Stimulated activated naive CD8-positive, alpha-beta T cell treated with anti-CD3 and anti-CD28 coated beads, Interleukin-15, Interleukin-2, amounts not matched to agents 100 U/mL and 50 U/mL, for 24 hours (primary cell): ENCODE data around the gene BHLHA15.

Source experiments
- ATAC-seq: fragments of 150-1000 bp; cut with Tn5 transposase; one replicate; pipeline ENCODE4 v1.10.0; 2021
- DNase-seq: peaks from one replicate; pipeline ENCODE4 v3.0.0; 2021

The BHLHA15 gene

DNA sequence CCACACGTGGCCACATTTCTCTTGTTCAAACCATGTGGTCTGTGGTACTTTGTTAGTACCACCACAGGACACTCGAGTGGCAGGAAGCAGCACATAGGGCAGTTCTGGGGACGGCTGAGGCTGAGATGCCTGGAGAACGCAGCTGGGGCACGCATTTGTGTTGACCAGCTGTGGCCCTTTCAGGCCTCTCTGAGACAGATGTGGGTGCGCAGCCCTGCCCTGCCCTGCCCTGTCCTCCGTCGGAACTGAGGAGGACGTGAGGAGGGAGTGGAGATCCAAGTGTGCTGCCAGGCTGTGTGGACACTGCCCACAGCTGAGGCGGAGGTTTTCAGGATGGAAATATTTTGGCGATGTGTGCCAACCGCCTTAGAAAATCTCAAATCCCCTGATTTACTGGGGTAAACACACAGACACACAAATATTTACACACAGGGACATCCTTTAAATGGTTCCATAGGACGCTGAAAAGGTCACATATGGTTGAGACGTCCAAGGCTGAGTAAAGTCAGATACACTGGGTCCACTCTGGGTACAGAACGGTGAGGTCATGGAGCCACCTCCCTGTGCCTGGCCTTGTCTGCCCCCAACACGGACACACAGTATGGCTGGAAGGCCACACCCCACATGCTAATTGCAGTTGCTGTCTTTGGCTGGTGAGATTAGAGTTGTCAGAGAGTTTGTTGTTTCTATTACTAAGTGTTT lies 14.8 kb downstream of the BHLHA15 start:
- DNase-seq (no peak), ATAC-seq (no peak)

DNA sequence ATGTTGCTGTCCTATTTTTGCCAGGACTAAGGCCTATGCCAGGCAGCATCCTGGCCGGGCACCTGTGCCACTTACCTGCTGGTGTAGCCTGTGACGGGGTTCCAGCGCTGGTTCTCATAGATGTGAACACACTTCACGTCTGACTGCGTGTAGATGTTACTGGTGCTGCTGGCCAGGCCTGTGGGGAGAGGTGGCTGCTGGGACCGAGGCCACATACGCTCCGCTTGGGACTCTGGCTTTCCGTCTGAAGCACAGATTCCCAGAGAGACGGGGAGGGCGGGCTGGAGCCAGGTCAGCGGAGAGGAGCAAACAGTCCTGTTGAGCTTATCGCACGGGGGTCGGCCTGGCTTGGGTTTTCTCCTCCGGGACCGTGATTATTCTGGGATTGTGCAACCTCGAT lies 16.7 kb downstream of the BHLHA15 start:
- DNase-seq (no peak), ATAC-seq (no peak)

DNA sequence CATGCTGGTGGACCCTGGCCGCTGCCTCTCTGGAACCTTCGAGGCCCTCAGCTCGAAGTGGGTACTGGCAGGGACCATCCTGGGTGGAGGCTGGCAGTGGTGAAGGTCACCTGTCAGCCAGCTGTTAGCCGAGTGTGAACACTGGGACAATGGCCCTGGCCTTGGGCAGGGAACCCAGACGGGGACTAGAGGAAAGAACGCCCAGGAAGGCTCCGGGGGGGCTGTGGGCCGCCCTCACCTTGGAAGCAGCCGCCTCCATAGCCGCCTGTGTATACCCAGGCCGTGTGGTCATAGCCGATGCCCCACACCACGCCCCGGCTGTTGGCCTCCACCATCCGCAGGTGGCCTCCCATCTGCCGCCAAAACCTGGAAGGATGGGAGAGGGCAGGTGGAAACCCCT lies 17.6 kb downstream of the BHLHA15 start:
- DNase-seq, result no peak
- no peak for ATAC-seq

DNA sequence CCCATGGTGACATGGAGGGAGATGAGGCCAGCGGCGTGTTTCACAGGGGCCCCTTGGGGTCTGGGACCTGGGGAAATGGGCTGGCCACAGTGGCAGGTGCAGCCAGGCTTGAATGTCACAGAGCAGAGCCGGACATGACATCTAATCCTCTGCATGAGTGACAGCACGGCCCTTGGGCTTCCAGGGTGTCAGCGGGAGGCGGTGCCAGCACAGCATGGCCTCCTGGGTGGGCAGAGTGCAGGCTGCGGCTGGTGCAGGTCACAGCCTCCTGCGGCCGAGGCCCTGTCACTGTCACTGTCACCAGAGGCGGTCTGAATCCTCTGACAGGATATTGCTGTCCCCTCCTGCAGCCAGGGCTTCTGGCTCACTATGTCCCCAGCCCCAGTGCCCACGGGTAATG lies 18.2 kb downstream of the BHLHA15 start:
- ATAC-seq (no peak), DNase-seq (no peak)

DNA sequence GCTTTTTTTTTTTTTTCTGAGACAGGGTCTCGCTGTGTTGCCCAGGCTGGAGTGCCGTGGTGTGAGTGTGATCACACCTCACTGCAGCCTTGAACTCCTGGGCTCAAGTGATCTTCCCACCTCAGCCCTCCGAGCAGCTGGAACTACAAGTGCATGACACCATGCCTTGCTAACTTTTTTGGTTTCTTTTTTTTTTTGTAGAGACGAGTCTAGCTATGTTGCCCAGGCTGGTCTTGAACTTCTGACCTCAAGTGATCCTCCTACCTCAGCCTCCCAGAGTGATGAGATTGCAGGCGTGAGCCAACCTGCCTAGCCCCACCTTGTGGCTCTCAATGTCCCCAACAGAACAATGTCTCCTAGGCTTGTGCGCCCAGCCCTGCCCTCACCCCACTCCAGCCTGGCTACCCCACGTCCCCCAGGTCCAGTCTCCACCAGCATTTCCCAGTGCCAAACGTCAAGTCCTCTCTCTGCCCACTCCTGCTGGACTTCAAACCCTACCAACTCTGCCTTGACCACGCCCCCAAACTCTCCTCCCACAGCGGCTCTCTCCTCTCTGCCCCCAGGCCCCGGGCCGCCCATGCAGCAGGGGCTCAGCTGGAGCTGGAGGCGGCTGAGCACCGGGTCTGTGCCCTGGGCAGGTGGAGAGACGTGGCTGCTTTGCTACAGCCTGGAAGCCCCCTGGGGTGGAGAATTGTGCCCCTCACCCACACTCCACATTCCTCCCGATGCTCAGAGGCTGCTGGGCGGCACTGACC lies 18.9 kb downstream of the BHLHA15 start:
- DNase-seq, result no peak
- ATAC-seq, result no peak

DNA sequence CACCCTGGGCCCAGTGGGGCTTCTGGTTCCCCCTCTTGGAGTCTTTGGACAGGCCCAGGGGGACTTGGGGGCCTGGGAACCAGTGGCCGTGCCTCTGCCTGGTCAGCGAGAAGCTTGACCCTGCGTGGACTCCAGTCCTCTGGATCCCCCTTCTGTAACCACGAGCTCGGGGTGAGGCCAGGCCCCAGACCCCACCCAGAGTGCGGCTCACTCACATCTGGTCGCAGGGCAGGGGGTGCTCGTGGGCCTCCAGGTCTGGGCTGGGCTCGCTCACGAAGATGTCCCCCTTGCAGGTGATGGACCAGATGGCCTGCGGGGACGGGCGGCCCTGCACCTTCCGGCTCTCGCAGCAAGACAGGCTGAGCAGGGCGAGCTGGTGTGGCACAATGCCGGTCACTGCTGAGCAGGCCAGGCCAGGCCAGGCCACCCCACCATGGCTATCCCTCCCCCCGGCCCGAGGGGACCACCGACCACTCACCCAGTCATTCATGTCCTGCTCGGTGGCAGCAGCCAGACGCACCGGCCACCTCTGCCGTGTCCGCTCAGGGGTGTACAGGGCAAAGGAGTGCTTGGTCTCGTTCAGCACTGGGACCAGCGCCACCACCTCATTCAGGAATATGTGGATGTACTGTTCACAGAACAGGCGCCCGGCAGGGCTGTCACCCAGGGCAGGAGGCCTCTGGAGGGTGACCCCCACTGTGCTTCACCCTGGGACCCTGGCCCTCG lies 19.7 kb downstream of the BHLHA15 start:
- ATAC-seq (no peak), DNase-seq (no peak)

DNA sequence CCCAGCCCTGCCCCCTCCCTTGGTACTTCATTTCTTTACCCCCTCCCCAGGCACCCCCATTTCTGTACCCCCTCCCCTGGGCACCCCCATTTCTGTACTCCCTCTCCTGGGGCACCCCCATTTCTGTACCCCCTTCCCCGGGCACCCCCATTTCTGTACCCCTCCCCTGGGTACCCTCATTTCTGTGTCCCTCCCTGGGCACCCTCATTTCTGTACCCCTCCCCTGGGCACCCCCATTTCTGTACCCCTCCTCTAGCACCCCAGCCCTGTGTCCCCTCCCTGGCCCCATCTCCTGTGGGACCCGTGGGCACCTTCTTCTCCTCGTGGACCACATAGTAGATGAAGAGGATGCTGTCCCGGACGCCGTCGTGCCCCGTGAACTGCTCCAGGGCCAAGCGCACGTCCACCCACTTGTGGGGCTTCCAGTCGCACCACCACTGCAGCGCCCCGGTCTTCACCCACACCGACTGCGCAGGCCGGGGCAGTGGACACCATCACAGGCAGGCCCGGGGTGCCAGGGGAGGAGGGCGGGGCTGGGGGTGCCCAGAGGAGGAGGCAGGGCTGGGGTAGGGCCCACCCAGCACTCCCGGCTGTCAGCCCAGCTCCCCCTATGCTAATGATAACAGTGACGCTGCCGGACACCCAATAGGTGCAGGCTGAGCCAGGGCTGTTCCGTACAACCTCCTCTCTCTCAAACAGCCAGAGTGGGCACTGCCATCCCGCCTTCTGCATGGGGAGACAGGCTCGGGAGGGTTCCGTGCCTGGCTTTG lies 20.4 kb downstream of the BHLHA15 start:
- ATAC-seq, result no peak

DNA sequence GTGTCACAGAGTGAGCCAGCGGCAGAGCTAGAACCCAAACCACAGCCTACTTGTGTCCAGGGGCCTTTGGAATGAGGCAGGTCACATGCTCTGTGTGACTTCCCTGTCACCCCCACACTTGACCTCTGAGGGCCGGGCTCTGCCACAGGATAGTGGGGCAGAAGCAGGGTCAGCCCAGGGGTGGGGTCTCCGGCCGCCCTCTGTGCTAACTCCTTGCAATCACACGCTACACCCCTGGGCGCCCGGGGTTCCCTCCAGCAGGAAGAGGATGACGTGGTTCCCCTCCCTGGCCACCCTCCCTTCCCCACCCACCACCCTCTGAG lies 21.0 kb downstream of the BHLHA15 start:
- ATAC-seq (no peak), DNase-seq (no peak)

More for the DNA sequence above, 20.4 kb downstream of the BHLHA15 start:
- no peak for DNase-seq

DNA sequence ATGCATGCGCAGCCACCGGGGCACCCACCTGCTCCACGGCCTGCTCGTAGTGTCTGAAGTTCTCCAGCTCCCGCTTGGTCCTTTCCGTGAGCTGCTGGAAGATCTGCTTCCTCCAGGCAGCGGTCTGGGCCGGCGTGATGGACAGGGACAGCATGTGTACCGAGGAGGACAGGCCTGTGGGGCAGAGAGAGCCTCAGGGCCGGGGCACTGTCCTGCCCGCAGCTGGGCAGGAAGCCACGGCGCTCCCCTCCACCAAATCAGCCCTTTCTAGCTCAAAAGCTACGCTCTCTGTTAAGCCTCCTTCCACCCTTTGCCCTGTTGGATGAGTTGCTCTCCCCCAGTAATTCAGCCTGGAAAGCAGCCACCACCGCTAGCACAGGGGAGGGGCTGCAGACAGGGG lies 21.6 kb downstream of the BHLHA15 start:
- ATAC-seq, result no peak
- no peak for DNase-seq

DNA sequence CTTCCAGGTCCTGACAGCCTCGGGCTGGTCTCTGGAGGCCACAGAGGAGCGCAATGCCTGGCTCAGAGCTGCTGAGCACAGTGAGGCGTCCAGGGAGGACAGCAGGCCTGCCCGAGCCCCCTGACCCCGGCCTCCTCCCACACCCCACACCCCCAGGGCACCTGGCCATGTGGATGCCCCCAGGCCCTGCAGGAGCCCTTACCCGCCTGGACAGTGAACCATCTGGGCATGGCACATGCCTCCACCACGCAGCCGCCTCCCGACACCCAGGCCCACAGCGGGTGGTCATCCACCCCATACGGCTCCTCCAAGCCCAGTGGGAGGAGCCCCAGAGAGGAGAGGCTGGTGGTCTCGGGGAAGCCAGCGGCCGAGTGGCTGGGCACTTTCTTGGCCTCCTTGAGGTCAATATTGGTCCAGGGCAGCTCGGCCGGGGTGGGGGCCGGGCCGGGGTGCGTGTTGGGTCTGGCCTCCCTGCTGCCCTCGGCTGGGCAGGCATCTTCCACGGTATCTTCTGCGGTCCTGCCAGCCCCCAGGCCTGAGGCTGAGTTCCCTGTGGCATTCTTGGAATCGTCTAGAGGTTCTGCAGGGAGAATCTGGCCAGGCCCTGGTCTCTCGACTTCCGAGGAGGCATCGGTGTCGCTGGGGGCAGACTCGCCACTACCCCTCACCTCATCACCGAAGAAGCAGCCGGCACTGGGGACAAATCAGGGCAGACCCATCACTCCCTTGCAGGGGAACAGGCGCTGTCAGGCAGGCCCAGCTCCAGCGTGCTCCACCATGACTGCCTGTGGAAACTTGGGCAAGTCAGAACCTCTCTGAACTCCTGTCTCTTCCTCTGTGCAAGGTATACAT lies 22.2 kb downstream of the BHLHA15 start:
- DNase-seq (no peak), ATAC-seq (no peak)

DNA sequence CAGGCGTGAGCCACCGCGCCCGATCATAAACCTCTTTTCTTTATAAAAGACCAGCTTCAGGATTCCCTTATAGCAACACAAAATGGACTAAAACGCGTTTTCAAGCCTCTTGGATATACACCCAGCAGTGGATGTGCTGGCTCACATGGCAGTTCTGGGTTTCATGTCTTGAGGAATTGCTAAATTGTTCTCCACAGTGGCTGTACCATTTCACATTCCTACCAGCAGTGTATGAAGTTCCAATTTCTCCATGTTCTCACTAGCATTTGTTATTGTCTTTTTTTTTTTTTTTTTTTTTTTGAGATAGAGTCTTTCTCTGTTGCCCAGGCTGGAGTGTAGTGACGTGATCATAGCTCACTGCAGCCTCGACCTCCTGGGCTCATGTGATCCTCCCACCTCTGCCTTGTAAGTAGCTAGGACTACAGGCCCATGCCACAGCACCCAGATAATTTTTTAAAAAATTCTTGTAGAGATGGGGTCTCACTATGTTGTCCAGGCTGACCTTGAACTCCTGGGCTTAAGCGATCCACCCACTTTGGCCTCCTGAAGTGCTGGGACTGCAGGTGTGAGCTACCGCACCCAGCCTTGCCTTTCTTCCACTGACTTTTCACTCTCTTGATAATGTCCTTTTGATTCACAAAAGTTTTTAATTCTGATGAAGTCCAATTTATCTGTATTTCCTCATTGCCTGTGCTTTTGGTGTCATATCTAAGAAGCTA lies 23.3 kb downstream of the BHLHA15 start:
- ATAC-seq, result no peak
- no peak for DNase-seq

DNA sequence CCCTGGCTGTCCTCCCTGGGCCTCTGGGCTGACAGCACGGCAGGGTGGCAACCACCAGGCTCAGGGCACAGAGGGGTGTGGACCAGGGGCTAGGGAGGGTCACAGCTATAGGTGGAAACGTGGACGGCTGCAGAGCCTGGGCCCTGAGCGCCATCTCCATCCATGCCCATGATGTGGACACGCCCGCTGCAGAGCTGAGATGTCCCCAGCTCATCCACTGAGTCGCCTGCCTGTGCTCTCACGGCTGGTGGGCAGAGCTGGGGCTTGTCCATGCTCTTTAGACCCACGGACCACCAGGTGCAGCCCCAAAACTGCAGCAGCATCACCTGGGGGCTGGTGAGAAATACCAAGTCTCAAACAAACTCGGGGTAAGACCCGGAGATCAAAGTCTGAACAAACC lies 24.7 kb downstream of the BHLHA15 start:
- no peak for ATAC-seq

DNA sequence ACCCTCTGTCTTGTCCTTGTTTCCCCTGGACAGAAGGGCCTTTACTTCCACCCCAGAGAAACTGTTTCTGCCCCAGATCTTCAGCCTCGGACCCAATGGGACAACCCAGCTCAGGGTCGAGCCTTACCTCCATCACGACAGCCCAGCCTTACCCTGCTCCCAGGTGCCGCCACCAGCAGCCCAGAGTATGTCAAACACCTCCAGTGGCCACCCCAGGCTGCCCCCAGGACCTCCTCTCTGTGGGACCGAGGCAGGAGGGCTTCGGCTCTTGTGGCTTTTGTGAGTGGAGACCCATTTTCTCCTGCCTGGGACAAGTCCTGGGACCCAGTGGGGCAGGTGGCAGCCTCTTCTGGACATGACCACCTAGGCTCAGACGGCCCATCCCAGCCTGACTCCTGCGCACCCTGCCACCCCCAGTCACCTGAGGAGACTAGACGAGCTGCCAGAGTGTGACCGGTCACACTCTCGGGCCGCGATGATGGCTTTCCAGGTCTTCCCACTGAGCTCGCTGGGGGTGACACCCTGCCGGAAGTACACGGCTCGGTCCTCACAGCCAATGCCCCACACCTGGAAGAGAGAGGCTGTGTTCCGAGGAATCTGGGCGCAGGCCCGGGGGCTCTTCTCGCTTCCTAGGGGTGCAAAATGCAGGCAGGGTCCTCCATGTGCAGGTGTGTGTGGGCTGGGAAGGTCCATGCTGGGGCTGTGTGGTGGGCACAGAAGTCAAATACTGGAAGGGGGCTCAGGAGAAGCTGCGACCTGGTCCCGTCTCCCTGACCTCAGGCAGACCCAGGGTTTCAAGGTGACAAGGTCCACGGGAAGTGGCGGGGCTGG lies 25.3 kb downstream of the BHLHA15 start:
- ATAC-seq (no peak), DNase-seq (no peak)

More for the DNA sequence above, 24.7 kb downstream of the BHLHA15 start:
- DNase-seq, result no peak

DNA sequence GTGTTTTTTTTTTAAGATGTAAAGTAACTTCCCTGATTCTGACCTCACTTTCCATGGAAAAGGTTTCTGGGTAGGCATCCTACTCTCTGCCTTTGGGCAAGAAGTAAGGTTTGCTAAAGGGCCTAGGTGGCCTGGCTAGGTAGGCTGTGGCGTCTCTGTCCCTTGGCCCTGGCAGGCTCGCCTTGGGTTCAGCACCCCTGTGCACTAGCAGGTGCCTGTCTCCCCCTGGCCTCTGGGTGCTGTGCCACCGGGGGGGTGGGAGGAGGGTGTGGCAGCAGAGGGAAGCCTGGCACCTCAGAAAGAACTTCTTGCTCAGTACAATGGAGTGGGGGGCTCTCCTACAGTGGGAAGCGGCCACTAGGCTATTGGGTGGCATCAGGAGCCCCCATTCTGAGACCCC lies 26.8 kb downstream of the BHLHA15 start:
- ATAC-seq (no peak), DNase-seq (no peak)

DNA sequence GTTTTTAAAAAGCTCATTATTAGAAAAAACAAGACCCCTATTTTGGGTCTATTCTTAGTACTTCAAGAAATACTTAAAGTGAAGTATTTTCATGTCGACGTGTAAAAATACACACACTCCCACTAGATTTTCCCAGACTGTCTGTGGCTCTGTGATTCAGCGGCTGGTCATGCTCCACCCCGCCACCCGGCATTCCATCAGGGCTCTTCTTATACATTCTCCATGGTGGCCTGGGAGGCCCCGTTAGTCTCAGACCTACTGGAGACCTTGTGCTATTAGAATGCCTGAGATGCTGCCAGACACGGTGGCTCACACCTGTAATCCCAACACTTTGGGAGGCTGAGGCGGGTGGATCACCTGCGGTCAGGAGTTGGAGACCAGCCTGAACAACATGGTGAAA lies 27.7 kb downstream of the BHLHA15 start:
- no peak for ATAC-seq
- DNase-seq, result no peak

DNA sequence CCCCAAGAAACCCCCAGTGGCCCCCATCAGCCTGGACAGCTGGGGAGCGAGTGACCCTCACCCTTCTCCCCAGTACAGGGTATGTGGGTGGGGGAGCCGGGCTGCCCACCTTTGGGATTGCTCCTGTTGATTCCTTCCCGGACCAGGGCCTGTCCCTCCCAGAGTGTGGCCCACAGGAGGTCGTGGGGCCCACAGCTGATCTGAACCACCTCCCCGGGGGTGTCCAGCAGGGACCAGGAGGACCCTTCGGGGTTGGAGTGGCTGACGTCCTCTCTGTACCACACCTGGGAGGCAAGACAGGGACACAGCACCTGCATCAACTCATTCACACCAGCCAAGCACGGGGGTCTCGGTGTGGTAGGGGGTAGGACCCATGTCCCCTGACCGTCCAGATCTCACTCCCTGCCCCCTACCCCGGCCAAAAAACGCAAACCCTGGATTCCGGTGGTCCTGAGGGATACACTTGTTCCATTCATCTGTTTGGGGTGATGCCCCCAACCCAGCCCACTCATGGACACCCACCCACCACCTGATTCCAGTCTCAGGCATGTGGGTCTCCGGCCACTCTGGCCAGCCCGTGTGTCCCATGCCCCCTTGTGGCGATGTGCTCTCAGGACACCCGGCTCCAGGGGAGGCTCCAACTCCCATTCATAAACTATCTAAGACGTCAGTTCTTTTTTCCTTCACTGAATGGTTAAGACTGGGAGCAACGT lies 29.9 kb downstream of the BHLHA15 start:
- peak; percentile 36 for ATAC-seq
- peak; percentile 43 for DNase-seq

DNA sequence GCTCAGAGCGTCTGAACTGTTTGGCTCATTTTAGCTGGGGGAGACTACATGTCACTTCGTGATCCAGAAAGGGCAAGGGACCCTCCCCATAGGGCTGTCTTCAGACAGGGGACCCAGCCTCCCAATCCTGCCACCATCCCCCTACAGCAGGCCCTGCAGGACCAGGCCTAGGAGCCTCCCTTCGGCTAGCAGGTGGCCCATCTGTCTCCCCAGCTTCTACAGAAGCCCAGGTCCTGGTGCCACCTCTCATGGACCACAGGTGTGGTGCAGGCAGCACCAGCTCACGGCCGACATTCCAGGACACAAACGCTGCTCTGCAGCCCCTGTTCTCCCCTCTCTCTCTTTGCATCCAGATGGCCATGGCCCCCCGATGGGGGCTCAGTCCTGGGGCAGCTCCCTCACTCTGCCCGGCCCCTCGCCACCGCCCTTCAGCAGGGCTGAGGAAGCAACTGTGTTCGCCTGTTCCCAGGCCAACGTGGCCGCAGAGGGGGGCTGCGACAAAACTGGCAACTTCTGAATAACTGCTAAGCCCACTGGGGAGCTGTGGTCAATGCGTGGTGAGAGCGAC lies 30.5 kb downstream of the BHLHA15 start:
- ATAC-seq (no peak), DNase-seq (no peak)

DNA sequence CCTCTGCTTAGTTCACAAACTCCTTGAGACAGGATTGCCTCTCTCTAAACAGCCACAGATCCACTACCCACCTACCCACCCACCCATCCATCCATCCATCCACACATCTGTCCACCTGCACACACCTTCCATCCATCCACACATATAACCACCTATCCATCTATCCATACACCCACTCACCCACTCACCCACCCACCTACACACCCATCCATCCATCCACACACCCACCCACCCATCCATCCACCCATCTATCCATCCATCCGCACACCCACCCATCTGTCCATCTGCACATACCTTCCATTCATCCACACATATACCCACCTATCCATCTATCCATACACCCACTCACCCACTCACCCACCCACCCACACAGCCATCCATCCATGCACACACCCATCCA lies 31.1 kb downstream of the BHLHA15 start:
- ATAC-seq (no peak), DNase-seq (no peak)

DNA sequence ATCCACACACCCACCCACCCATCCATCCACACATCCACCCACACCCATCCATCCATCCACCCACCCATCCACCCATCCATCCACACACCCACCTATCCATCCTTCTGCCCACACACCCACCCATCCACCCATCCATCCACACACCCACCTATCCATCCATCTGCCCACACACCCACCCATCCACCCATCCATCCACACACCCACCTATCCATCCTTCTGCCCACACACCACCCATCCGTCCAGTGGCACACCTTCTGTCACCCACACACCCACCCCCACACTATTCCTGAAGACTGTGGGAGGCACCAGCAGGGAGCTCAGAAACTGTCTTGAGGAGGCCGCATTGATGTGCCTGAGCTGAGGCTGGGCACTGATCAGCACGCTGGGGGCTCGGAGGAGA lies 31.7 kb downstream of the BHLHA15 start:
- DNase-seq (no peak), ATAC-seq (no peak)
